ENCODE results near the gene SMIM15.

DNA sequence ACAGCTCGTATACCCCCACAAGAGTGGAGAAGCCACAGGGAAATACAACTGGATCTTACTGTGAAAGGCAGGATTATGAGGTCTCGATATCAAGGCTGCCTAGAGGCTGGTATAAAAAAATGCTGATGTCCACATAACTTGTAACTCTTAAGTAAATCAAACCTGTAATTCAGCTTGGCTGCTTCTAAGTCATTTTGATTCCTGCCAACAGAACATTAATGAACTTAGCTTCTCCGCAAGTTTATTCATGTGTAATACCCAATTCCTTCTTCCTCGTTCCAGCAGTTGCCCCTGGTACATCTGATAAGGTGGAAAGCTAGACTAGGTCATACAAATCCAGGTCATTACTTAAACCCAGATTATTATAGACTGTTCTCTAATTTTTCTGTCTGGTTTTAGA, 16.4 kb upstream of the SMIM15 start:
- TF ChIP-seq TAF1 (IDR thresholded peaks at IDR 0.05; ENCODE audit: borderline replicate concordance, insufficient read depth, low read length) (no peak), POLR2AphosphoS5 (IDR thresholded peaks at IDR 0.05; ENCODE audit: low read depth, low read length) (no peak), REST (IDR thresholded peaks at IDR 0.05; ENCODE audit: insufficient read depth in 1 of 2, low read depth in 2 of 2, low read length in 2 of 2) (no peak), FOXP2 (optimal IDR thresholded peaks at IDR 0.05; ENCODE audit: borderline replicate concordance, extremely low read depth, extremely low read length, insufficient read depth) (no peak), SIN3A (IDR thresholded peaks at IDR 0.05; ENCODE audit: borderline replicate concordance, insufficient read depth, low read length) (no peak)
